Measurements from ENCODE around the gene ST3GAL3.

ST3GAL3 gene

GRCh38 chr1:43935711-43936427, 228.5 kb downstream of the ST3GAL3 start:
- no peak for DNase-seq (ENCODE audit: low read depth in 2 of 3, low spot score in 1 of 3)

- no peak for DNase-seq (ENCODE audit: low read depth in 2 of 3, low spot score in 1 of 3)
Measured at GRCh38 chr1:43936431-43937151, 229.3 kb downstream of the ST3GAL3 start.

DNA sequence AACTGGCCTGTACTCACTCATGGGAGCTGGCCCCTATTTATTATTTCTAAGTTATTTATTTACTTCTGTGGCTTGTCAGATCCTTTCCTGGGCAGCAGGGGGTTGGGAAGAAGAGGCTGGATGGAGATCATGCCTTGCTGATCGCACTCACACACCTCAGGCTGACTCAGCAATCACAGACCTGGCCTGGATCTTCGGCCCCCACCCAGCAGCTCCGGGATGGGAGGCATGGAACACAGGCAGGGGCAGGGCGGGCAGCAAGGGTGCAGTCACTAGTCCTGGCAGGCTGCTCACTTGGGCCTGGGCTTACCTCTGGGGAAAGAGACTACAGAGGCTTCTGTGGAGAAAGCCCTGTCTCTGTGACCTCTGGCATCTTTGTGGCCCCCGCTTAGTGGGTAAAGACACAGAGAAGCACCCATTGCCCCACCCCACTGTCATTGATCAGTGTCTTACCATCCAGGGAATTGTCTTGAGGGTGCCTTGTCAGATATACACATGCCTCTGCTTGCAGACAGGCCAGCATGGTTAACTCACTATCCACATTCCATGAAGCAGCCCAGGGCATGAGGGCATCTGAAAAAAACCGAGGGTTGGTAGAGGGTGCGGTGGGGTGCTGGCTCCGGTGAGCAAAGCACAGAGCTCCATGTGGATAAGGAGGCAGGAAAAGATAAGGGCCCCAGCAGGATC, 230.0 kb downstream of the ST3GAL3 start:
- DNase-seq (ENCODE audit: low read depth in 2 of 3, low spot score in 1 of 3) = no peak

- no peak for DNase-seq (ENCODE audit: low read depth in 2 of 3, low spot score in 1 of 3)
Measured at GRCh38 chr1:43938383-43938782, 231.0 kb downstream of the ST3GAL3 start.

DNA sequence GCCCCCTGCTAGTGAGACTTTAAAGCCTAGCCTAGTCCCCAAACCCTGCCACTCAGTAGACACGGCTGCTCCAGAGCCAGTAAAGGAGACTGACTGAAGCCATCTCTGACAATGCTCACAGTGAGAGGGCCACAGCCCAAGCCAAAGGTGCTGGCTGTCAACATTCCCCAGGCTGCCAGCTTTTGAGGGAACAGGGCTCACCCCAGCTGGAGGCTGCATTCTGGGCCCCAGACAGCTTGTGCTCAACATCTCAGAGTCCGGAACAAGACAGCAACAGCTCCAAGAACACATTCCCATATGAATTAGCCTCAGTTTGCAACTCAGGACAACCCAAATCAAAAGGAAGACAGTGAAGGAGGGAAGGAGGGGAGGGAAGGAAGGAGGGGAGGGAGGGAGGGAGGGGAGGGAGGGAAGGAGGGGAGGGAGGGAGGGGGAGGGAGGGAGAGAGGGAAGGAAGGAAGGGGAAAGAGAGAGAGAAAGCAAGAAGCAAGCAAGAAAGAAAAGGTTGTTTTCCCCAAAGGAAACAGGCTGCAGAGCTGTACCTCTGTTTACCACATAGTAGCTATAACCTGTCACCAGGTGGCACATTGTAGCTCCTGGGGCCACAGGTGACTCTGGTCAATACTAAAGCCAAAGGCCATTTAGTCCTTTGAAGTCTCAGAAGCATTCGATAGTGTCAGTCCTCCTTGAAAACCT, 231.7 kb downstream of the ST3GAL3 start:
- DNase-seq (ENCODE audit: low read depth in 2 of 3, low spot score in 1 of 3) = no peak

- no peak for DNase-seq (ENCODE audit: low read depth in 2 of 3, low spot score in 1 of 3)
Measured at GRCh38 chr1:43942411-43942810, 235.1 kb downstream of the ST3GAL3 start.

DNA sequence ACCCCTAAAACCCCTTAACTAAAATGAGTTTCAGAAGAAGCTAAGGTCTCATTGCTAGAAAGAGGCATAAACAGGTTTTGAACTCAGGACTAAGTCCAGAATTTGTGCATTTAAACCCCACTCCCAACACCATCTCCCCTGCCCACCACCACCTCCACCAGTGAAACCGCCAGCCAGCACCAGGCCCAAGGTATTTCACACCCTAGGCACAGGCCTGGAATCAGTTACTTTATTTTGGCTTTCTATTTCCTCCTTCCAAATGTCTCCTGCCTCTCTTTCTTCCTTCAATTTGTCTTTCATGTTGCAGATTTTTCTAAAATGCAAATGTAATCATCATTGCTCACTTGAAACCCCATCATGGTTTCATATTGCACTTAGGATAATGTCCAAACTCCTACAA, 237.5 kb downstream of the ST3GAL3 start:
- no peak for DNase-seq (ENCODE audit: low read depth in 2 of 3, low spot score in 1 of 3)

- no peak for DNase-seq (ENCODE audit: low read depth in 2 of 3, low spot score in 1 of 3)
Measured at GRCh38 chr1:43945674-43946235, 238.4 kb downstream of the ST3GAL3 start.

- peak; percentile 93 to 94 (median 94) for DNase-seq (ENCODE audit: low read depth in 2 of 3, low spot score in 1 of 3)
Measured at GRCh38 chr1:43946236-43947060, 239.1 kb downstream of the ST3GAL3 start, which contains the start of gene IPO13. IPO13 (plus strand) TSS chr1:43946950; CDS start chr1:43947601, 651 bp downstream.

GRCh38 chr1:43947061-43947873, 239.9 kb downstream of the ST3GAL3 start:
- no peak for DNase-seq (ENCODE audit: low read depth in 2 of 3, low spot score in 1 of 3)

GRCh38 chr1:43947874-43948437, 240.6 kb downstream of the ST3GAL3 start:
- DNase-seq (ENCODE audit: low read depth in 2 of 3, low spot score in 1 of 3) = no peak

GRCh38 chr1:43949678-43950077, 242.3 kb downstream of the ST3GAL3 start:
- no peak for DNase-seq (ENCODE audit: low read depth in 2 of 3, low spot score in 1 of 3)

DNA sequence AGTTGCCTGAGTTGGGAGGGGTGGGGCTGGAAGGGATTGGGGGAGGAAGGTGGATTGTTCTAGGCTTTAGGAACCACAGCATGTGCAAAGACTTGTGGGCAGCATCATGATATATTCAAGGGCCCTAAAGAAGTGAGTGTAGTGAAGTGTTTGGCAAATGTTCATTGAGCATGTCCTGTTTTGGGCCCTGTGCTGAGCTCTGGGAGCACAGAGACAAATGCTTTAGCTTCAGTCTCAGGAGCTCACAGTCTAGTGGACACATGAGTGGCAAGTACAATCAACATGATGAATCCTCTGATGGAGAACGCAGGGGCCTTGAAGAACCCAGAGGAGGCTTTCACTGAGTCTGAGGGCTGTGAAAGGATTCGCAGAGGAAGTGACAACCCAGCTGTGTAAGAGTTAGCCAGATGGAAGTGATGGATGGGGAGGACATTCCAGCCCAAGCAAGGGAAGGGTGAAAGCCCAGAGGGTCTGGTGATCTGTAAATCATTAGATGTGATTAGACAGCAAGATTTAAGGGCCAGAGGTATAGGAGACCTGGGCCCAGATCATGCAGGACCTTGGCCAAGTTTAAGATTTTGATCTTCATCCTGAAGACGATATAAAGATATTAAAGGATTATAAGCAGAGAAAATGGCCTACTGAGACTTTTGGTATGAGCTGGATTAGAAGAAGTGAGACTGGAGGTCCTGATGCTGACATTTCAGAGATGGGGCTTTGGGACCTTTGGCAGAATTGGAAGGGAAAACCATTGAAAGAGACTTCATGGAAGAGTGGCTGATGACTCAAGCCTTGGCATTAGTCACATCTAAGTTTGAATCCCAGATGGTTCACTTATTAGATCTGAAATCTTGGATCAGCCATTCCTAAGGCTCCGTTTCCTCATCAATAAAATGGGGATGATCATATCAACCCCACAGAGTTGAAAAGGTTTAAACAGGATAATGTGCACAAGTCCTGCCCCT, 244.0 kb downstream of the ST3GAL3 start:
- no peak for DNase-seq (ENCODE audit: low read depth in 2 of 3, low spot score in 1 of 3)

GRCh38 chr1:43952731-43953346, 245.5 kb downstream of the ST3GAL3 start:
- DNase-seq (ENCODE audit: low read depth in 2 of 3, low spot score in 1 of 3) = no peak

DNA sequence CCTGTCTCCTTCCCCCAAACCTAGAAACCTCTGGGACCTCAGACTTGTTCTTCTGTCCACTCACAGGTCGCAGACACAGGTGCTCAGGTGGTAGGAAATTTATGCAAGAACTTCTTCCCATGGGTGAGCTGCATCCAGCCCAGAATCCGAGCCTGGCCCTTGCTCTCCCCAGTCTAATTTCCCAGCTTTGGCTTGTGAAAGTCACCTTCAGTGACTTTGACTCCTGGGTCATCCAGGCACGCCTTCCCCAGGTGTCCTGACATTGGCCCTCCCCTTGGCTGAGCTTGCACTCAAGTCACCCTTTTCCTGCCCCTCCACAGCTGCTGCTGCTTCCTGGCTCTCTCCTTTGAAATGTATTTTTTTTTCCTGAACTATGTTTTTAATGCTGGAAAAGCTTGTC, 246.0 kb downstream of the ST3GAL3 start:
- no peak for DNase-seq (ENCODE audit: low read depth in 2 of 3, low spot score in 1 of 3)

- DNase-seq (ENCODE audit: low read depth in 2 of 3, low spot score in 1 of 3) = no peak
Measured at GRCh38 chr1:43954036-43954435, 246.7 kb downstream of the ST3GAL3 start.

DNA sequence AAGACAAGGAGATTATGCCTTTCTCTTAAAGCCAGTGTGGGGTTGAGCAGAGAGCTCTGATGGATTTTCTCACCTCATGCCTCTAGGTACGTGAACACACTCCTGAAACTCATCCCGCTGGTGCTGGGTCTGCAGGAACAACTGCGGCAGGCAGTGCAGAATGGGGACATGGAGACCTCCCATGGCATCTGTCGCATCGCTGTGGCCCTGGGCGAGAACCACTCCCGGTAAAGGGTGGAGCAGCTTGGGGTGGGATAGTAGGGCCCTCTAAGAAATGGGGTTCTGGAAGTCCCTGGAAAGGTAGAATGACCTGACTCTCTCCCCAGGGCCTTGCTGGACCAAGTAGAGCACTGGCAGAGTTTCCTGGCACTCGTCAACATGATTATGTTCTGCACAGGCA, 248.9 kb downstream of the ST3GAL3 start:
- DNase-seq (ENCODE audit: low read depth in 2 of 3, low spot score in 1 of 3) = no peak

Measured in stimulated activated CD4-positive, alpha-beta T cell treated with anti-CD3 and anti-CD28 coated beads, Interleukin-12 subunit alpha, Interleukin-12 subunit beta, amount 100 ng/mL, for 48 hours (primary cell).